ENCODE results near the gene TMTC1.

TMTC1 gene

GRCh38 chr12:29728030-29728429, 55.7 kb downstream of the TMTC1 start:
- no peak for TF ChIP-seq CTCF (IDR thresholded peaks at IDR 0.05; ENCODE audit: borderline replicate concordance, insufficient read depth, low read depth, low read length)

GRCh38 chr12:29726741-29727348, 56.9 kb downstream of the TMTC1 start:
- no peak overlapping the region for H3K4me3 ChIP-seq (ENCODE audit: low read depth, low read length)
- TF ChIP-seq CTCF (IDR thresholded peaks at IDR 0.05; ENCODE audit: borderline replicate concordance, insufficient read depth, low read depth, low read length), result no peak

More at GRCh38 chr12:29728030-29728429, 55.7 kb downstream of the TMTC1 start:
- H3K4me3 ChIP-seq (ENCODE audit: low read depth, low read length), result no peak overlapping the region

- no peak overlapping the region for H3K4me3 ChIP-seq (ENCODE audit: low read depth, low read length)
- no peak for TF ChIP-seq CTCF (IDR thresholded peaks at IDR 0.05; ENCODE audit: borderline replicate concordance, insufficient read depth, low read depth, low read length)
Measured at GRCh38 chr12:29726321-29726692, 57.4 kb downstream of the TMTC1 start.

GRCh38 chr12:29725587-29726320, 58.0 kb downstream of the TMTC1 start:
- H3K4me3 ChIP-seq (ENCODE audit: low read depth, low read length), result no peak overlapping the region
- TF ChIP-seq CTCF (IDR thresholded peaks at IDR 0.05; ENCODE audit: borderline replicate concordance, insufficient read depth, low read depth, low read length), result no peak

- H3K4me3 ChIP-seq (ENCODE audit: low read depth, low read length), result no peak overlapping the region
- TF ChIP-seq CTCF (IDR thresholded peaks at IDR 0.05; ENCODE audit: borderline replicate concordance, insufficient read depth, low read depth, low read length), result no peak
Measured at GRCh38 chr12:29722164-29722563, 61.6 kb downstream of the TMTC1 start.

GRCh38 chr12:29719381-29719780, 64.4 kb downstream of the TMTC1 start:
- no peak for TF ChIP-seq CTCF (IDR thresholded peaks at IDR 0.05; ENCODE audit: borderline replicate concordance, insufficient read depth, low read depth, low read length)
- H3K4me3 ChIP-seq (ENCODE audit: low read depth, low read length), result no peak overlapping the region

GRCh38 chr12:29717540-29718100, 66.1 kb downstream of the TMTC1 start:
- TF ChIP-seq CTCF (IDR thresholded peaks at IDR 0.05; ENCODE audit: borderline replicate concordance, insufficient read depth, low read depth, low read length), result no peak
- H3K4me3 ChIP-seq (ENCODE audit: low read depth, low read length), result no peak overlapping the region
